GM11168 (cell line): Measurements from ENCODE around the gene SLC25A19.

Experiments
- in situ Hi-C: fragments of 300-500 bp; cut with MboI; formaldehyde crosslinking; loops from one replicate; pipeline ENCODE4 v1.12.0; 2022; ENCODE audit warnings: low sequenced_read_pairs; ENCODE audit not compliant: unreplicated experiment

Gene SLC25A19

DNA sequence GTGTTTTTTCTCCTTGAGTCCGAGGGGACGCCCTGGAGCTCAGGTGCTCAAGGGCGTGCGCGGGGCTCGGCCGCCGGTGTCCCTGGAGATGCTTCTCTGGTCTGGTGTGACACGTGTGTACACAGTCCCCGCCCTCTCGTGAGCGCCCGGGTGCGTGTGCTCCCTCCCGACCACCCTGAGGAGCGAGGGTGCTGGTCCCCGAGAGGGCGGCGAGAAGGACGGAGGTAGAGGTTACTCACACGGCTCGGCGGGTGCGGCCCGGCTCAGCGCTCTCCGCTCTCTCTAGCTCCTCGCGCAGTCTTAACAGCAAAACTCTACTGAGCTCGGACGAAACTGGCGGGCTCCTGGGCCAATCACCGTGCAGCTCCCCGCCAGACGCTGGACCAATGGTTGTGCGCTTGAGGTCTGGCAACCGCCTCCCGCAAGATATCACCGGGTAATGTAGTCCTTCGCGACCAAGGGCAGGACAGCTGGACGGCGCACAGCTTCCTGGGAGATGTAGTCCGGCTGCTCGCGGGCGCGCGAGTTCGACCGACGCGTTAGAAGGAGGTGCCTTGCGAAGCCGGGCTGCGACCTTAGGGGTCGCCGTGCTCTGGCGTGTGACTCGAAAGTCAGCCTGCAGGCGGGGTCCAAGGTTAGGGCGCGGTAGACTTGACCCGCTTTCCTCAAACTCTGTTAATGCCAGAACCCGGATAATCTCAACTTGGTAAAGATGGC lies at the start of gene SLC25A19:
SLC25A19 (minus strand) TSS at position 319 of the 717 bp plus-strand sequence. CDS start 2,669 bp downstream, outside the sequence.
- in situ Hi-C loops: no loop called here

DNA sequence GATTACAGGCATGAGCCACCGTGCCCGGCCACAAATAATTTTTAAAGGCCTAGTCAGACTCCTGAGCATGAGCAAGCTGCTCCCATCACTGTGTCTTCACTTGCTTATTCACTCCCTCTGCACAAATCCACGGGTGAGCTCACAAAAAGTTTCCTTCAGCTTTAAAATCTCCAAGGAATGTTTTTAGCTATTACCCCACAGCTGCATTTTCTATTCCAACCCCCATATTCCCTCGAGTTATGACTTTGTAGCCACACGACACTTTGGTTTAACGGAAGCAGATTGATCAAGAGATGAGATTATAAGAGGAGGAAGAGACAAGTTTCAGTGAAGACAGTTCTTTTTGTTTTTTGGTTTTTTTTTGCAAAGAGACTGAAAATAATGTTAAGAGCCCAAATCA lies 49.1 kb upstream of the SLC25A19 start:
- in situ Hi-C loops: no loop called here

- in situ Hi-C loops: no loop called here
Measured at GRCh38 chr17:75335315-75335714, 46.1 kb upstream of the SLC25A19 start.

GRCh38 chr17:75334723-75335122 lies 45.5 kb upstream of the SLC25A19 start:
- in situ Hi-C loops: no loop called here

GRCh38 chr17:75331671-75332070 lies 42.4 kb upstream of the SLC25A19 start:
- in situ Hi-C loops: no loop called here

DNA sequence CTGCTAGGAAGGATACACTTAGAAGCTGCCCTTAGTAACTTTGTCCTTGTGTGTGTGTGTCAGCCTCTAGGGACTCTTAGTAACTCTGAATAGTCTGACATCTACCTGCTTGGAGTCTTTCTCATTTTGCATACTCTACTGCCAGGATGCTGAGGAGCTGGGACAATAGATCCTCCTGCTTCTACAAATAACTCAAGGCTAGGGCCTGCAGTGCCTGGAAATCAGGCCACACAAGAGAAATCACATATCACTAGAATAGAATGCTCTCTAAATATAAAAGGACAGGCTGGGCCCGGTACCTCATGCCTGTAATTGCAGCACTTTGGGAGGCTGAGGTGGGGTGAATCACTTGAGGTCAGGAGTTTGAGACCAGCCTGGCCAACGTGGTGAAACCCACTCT lies 38.5 kb upstream of the SLC25A19 start:
- in situ Hi-C loops: loop anchor here (10.0 kb wide), 1 partner anchor 67 kb away; no protein-coding TSS in a partner anchor

DNA sequence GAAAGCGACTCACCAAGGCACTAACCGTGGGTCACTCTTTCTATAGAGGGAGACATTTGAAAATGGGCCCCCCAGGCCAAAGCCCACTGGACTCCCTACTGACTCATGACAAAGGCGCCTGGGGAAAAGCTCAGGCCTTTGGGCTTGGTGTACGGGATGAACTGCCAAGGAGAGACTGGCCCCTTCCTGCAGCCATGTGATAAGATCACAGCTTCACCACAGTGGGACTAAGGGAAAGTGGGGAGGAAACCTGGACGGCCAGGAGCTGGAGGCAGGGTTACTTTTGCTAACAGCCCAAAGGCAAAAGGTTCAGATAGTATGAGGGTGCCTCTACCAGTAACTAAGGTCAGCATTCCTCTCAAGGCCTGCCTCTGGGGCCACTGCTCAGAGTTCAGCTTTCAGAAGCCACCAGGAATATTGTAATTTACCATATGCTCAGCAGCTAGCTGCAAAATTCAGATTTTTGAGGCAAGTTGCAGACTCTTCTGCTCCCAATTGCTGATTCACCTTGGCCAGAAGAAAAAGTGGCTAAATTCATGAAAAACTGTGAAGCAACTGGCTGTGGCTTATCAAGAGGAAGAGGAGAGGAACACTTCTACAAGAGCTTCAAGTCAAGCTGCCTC lies 37.1 kb upstream of the SLC25A19 start:
- in situ Hi-C loops: loop anchor here (10.0 kb wide), 1 partner anchor 68 kb away; no protein-coding TSS in a partner anchor

DNA sequence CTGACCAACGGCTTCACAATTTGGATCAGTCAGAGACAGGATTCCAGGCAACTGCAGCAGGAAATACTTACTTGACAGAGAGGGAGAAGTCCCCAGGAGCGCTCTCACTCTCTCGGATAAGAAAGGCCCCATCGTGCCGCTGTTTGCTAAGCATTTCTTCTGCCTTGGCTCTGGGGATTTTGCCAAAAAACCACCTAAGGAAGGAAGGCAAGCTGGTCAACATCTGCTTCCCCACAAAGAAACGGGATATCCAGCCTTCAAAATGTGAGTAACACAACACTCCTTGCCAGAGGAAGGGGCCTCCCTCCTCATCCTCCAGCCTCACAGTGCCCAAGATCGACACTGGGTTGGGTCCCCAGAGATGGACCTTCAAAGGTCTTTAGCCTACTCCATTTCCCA lies 36.6 kb upstream of the SLC25A19 start:
- in situ Hi-C loops: loop anchor here (10.0 kb wide), 1 partner anchor 69 kb away; no protein-coding TSS in a partner anchor

- in situ Hi-C loops: loop anchor here (10.0 kb wide), 1 partner anchor 69 kb away; no protein-coding TSS in a partner anchor
Measured at GRCh38 chr17:75325348-75325747, 36.1 kb upstream of the SLC25A19 start.

DNA sequence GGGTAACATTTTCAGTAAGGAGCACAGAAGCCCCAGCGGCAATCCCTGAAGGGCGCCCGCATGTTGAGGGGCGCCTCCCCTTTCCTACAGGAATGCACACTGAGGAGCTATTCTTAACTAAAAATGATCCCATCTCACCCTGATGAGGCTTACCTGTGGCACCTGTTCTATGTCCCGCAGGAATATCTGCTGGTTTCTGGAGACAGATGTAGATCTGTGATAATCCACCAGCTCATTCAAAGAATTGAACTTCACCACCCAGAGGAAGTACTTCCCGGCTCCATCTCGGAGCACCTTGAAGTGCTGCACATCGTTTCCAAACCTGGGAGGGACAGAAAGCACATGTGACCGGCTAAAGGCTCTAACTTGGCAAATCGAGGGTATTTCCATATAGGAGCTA lies 32.3 kb upstream of the SLC25A19 start:
- in situ Hi-C loops: loop anchor here (10.0 kb wide), 1 partner anchor 73 kb away; no protein-coding TSS in a partner anchor

- in situ Hi-C loops: loop anchor here (10.0 kb wide), 1 partner anchor 75 kb away; no protein-coding TSS in a partner anchor
Measured at GRCh38 chr17:75319904-75320691, 30.9 kb upstream of the SLC25A19 start.

DNA sequence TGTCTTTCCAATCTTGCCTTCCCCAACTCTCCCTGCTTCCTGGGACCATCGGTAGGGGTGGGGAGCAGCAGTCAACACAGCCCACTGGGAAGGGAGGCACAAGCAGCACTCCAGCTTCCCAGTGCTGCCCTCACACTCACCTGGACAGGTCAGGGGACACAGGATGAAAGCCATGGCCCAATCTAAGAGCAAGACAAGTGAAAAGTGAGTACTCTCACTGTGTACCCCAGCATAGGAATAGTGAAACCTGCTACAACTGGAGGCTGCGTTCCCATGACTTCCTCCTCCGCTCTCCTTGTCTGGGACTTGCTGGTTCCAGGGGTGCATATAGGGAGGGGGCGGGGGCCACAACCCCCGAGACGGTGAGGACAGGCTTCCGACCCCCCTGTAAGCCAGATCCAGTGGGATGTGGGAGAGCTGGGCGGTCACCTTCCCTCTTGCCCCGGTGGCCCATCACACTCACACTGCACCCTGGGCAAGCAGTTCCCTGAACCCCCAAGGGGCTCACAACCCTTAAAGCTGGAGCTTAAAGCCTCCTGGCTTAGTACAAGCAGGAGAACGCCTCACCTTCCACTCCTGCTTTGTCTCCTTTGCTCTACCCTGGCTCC lies 29.5 kb upstream of the SLC25A19 start:
- in situ Hi-C loops: no loop called here

DNA sequence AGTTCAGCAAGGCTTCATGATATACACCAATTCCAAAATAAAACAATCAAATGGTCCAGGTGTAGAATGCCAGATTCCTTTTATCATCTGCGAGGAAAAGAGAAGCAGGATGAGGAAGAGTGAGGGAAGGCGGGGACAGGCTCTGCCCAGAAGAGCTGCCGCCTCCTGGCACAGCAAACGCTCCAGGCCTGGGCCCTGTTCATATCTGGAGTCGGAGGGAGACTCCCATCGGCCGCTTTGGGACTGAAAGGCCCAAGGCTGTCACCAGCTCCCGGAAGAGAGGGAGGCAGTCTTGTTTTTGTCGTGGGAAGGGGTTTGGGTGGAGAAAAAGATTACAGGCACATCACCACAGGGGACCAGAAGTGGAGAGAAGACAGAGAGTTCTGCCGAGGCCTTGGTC lies 29.0 kb upstream of the SLC25A19 start:
- in situ Hi-C loops: no loop called here

DNA sequence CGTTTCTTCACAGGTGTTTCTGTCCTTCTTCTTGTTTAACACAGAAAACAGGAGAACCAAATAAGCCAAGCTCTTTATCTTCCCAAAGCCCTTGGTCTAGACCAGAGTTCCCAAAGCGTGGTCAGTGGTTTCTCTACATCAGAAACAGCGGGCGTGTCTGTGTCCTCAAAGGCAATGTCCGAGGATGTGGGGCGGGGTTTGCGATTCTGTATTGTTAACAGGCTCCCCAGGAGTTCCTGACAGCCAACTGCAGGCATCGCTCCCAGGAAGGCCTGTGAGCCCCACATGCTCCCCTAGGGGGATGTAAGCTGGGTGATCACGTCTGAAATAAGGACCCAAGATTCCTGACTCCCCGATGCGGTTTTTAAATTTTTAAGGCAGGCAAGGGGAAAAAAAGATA lies 28.4 kb upstream of the SLC25A19 start:
- in situ Hi-C loops: no loop called here

DNA sequence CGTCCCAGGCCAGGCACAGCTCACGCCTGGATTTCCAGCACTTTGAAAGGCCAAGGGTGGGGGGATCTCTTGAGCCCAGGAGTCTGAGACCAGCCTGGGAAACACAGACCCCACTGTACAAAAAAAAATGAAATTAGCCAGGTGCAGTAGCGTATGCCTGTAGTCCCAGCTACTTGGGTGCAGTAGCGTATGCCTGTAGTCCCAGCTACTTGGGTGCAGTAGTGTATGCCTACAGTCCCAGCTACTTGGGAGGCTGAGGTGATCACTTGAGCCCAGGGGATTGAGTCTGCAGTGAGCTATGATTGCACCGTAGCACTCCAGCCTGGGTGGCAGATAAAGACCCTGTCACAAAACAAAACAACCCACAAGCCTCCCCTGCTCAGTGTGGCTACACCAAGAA lies 27.0 kb upstream of the SLC25A19 start:
- in situ Hi-C loops: no loop called here

DNA sequence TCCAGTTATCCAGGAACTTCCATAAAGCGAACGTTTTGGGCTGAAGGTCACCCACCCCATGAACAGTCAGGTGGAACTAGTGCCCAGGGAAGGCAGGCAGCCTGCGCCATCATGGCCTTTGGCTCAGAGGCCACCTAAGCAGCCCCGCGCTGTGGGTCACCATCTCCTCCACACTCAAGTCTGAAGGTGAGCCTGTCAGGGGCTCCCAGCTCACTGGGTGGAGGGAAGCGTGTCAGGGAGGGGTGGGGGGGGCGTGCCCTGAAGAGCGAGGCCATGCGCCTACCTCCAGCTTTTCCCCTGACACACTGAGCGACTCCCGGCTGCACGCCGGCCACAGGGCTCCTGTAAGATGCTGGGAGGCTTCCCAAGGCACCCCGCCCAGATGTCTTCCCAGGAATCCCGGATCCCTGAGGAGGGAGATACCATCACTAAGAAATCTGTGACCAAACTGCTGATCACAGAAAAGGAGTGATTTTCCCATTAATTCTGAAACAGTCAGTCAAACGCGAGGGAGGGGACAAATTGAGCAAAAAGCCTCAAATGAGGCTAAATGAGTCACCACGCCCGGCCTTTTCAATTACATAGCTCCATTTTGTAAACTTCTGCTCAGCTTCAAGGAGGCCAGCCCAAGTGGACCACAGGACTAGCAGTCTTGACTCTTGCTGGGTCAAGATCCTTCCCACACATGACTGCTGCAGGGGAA lies 26.5 kb upstream of the SLC25A19 start:
- in situ Hi-C loops: no loop called here

- in situ Hi-C loops: no loop called here
Measured at GRCh38 chr17:75313941-75314551, 24.8 kb upstream of the SLC25A19 start.

DNA sequence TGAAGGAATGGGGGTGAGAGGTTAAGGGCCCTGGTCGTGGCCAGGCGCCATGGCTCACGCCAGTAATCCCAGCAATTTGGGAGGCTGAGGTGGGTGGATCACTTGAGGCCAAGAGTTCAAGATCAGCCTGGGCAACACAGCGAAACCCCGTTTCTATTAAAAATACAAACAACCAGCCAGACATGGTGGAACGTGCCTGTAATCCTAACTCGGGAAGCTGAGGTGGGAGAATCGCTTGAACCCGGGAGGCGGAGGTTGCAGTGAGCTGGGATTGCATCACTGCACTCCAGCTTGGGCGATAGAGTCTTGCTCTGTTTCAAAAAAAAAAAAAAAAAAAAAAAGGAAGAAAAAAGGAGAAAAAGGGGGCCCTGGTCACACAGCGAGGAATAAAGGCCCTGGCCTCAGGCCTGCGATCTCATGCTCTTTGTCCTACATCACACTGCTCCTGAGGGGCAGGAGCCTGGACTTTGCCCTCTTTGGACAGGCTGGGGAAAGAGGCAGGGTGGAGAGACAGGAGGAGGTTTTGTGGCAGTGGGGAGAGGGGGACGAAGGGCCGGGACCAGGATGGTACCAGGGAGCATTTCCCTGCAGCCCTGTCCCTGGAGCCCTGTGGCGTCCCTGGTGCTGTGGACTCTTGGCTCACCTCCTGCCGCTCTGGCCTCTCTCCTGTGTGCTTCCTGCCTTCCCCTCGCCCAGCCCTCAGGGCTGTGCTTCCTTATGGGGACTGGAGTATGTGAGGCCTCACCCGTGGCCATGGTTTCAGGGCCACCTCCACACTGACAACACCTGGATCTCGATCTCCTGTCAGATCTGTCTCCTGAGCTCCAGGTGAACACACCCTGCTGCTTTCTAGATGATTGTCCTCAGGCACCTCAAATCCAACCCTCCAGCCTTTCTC lies 19.7 kb upstream of the SLC25A19 start:
- in situ Hi-C loops: no loop called here
